Measurements from ENCODE around the gene COLEC12.

DNA sequence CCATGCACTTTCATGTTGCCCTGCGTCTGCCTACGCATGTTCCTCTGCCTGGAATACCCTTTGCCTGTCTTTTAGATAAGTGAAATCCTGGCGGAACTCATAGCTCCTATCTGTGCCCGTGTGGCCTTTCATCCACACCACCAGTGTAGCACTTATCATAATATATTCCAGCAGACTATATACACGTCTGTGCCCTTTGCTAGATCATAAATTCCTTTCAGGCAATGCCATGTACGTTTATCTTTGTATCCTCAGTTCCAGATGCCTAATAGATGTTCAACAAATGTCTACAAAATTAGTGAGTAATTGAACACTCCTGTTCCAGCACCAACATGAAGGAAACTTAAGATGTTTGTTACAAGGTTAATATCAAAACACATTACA lies 106.9 kb downstream of the COLEC12 start:
- TF ChIP-seq EZH2 (IDR thresholded peaks at IDR 0.05) (no peak), POLR2AphosphoS5 (IDR thresholded peaks at IDR 0.05; ENCODE audit: borderline replicate concordance, low read depth, low read length) (no peak)
